KMS-11 (cell line): ENCODE results near the gene ALKBH8.

Experiments used
- H2AFZ ChIP-seq: fragments of 200-600 bp; sonication (generic); 2 replicates; pipeline ENCODE4 v1.6.1; 2016; ENCODE audit warnings: antibody characterized with exemption, mixed run types, low read depth
- H3K27ac ChIP-seq: fragments of 200-600 bp; sonication (generic); 2 replicates; pipeline ENCODE4 v1.6.1; 2016; ENCODE audit warnings: mild to moderate bottlenecking, mixed run types
- H3K27me3 ChIP-seq: fragments of 200-600 bp; sonication (generic); 2 replicates; pipeline ENCODE4 v1.6.1; 2017; ENCODE audit warnings: mild to moderate bottlenecking, low read depth, mixed run types, moderate library complexity; ENCODE audit not compliant: insufficient read depth
- H3K36me3 ChIP-seq: fragments of 200-600 bp; sonication (generic); 2 replicates; pipeline ENCODE4 v1.6.1; 2017; ENCODE audit warnings: mild to moderate bottlenecking, mixed run types; ENCODE audit not compliant: insufficient read depth
- H3K4me1 ChIP-seq: fragments of 200-600 bp; sonication (generic); 2 replicates; pipeline ENCODE4 v1.6.1; 2016; ENCODE audit warnings: mild to moderate bottlenecking, low read depth, mixed run types; ENCODE audit not compliant: poor library complexity, severe bottlenecking
- H3K4me2 ChIP-seq: fragments of 200-600 bp; sonication (generic); 2 replicates; pipeline ENCODE4 v1.7.0; 2016; ENCODE audit warnings: mild to moderate bottlenecking, mixed run types
- H3K4me3 ChIP-seq: fragments of 200-600 bp; sonication (generic); IDR thresholded peaks from 2 replicates; pipeline ENCODE4 v1.6.1; 2017; ENCODE audit warnings: low read depth, low read length, mixed read lengths; ENCODE audit not compliant: insufficient read depth
- H3K79me2 ChIP-seq: fragments of 200-600 bp; sonication (generic); 2 replicates; pipeline ENCODE4 v1.6.1; 2016; ENCODE audit warnings: low read depth, mixed run types; ENCODE audit not compliant: insufficient read depth
- H3K9ac ChIP-seq: fragments of 200-600 bp; sonication (generic); 2 replicates; pipeline ENCODE4 v1.6.1; 2016; ENCODE audit warnings: mild to moderate bottlenecking, mixed run types
- H4K20me1 ChIP-seq: fragments of 200-600 bp; sonication (generic); 2 replicates; pipeline ENCODE4 v1.6.1; 2016; ENCODE audit warnings: mild to moderate bottlenecking, mixed run types; ENCODE audit not compliant: insufficient read depth
- CTCF ChIP-seq: fragments of 200-600 bp; sonication (generic); conservative IDR thresholded peaks from 2 replicates; pipeline ENCODE4 v1.6.1; 2017; ENCODE audit warnings: low read depth, mild to moderate bottlenecking, antibody characterized with exemption, low read length, moderate library complexity, mixed read lengths

The ALKBH8 gene

GRCh38 chr11:107494055-107494454, 71.5 kb downstream of the ALKBH8 start:
- Histone ChIP-seq H3K79me2 (no peaks in the 10 kb centered on the region), H4K20me1 (no peaks in the 10 kb centered on the region), H3K9ac (no peak overlapping the region), H3K4me1 (no peaks in the 10 kb centered on the region), H3K4me2 (no peak overlapping the region), H3K27ac (no peak overlapping the region), H2AFZ (no peak overlapping the region), H3K27me3 (no peaks in the 10 kb centered on the region), H3K4me3 (no peak overlapping the region), H3K36me3 (no peaks in the 10 kb centered on the region)
- no peak for TF ChIP-seq CTCF

- H2AFZ ChIP-seq = no peak overlapping the region
- no peaks in the 10 kb centered on the region for H4K20me1 ChIP-seq
- H3K79me2 ChIP-seq = no peaks in the 10 kb centered on the region
- H3K9ac ChIP-seq = no peak overlapping the region
- H3K4me1 ChIP-seq = no peaks in the 10 kb centered on the region
- TF ChIP-seq CTCF = no peak
- no peak overlapping the region for H3K4me3 ChIP-seq
- no peaks in the 10 kb centered on the region for H3K36me3 ChIP-seq
- H3K4me2 ChIP-seq = no peak overlapping the region
- no peak overlapping the region for H3K27ac ChIP-seq
- H3K27me3 ChIP-seq = no peaks in the 10 kb centered on the region
These were observed 72.4 kb downstream of the ALKBH8 start for GRCh38 chr11:107493117-107493516.

GRCh38 chr11:107490836-107491235, 74.7 kb downstream of the ALKBH8 start:
- H3K27ac ChIP-seq = no peak overlapping the region
- TF ChIP-seq CTCF = no peak
- H3K4me1 ChIP-seq = no peaks in the 10 kb centered on the region
- no peaks in the 10 kb centered on the region for H3K79me2 ChIP-seq
- no peak overlapping the region for H3K4me2 ChIP-seq
- H4K20me1 ChIP-seq = no peaks in the 10 kb centered on the region
- H2AFZ ChIP-seq = no peak overlapping the region
- no peaks in the 10 kb centered on the region for H3K36me3 ChIP-seq
- H3K27me3 ChIP-seq = no peaks in the 10 kb centered on the region
- no peak overlapping the region for H3K9ac ChIP-seq
- no peak overlapping the region for H3K4me3 ChIP-seq

GRCh38 chr11:107482234-107482633, 83.3 kb downstream of the ALKBH8 start:
- no peak overlapping the region for H3K27ac ChIP-seq
- TF ChIP-seq CTCF = no peak
- H3K4me1 ChIP-seq = no peaks in the 10 kb centered on the region
- no peaks in the 10 kb centered on the region for H3K36me3 ChIP-seq
- no peak overlapping the region for H3K4me2 ChIP-seq
- H3K27me3 ChIP-seq = no peaks in the 10 kb centered on the region
- H2AFZ ChIP-seq = no peak overlapping the region
- no peak overlapping the region for H3K9ac ChIP-seq
- H4K20me1 ChIP-seq = no peaks in the 10 kb centered on the region
- no peak overlapping the region for H3K4me3 ChIP-seq
- H3K79me2 ChIP-seq = no peaks in the 10 kb centered on the region
